ENCODE measurements around the gene C20orf204.

- TF ChIP-seq CTCF (IDR thresholded peaks at IDR 0.05; ENCODE audit: borderline replicate concordance, extremely low read depth, low read length, poor library complexity, severe bottlenecking) (no peak), EZH2 (IDR thresholded peaks at IDR 0.05; ENCODE audit: borderline replicate concordance, low read depth, low read length, severe bottlenecking) (no peak)
Measured at GRCh38 chr20:64056639-64056888, 20.6 kb downstream of the C20orf204 start.
